Esophagus squamous epithelium (tissue), 4 donors: Measurements from ENCODE around the gene ANP32E.
"Not testable (repeated sequence)": the region's sequence is repeated elsewhere in the genome, so short reads cannot be mapped to it uniquely, and the experiment has no call there.

Experiments used
- POLR2A ChIP-seq, 4 donors: fragments of 450-650 bp; IDR thresholded peaks; one replicate each; pipeline ENCODE4 v1.6.1; 2017; ENCODE audit warnings: antibody characterized with exemption in 4 of 4, mild to moderate bottlenecking in 4 of 4, moderate library complexity in 3 of 4
- TF ChIP-seq, protein P1 (sequence below), 6 experiments: fragments of 450-650 bp in 4 of 6; fragments of 200-600 bp in 2 of 6; sonication (generic) in 2 of 6; IDR thresholded peaks; one replicate each; pipeline ENCODE4 v1.5.1; 2016 to 2019; ENCODE audit warnings: antibody characterized with exemption in 6 of 6, mild to moderate bottlenecking in 4 of 6, moderate library complexity in 4 of 6

DNA sequence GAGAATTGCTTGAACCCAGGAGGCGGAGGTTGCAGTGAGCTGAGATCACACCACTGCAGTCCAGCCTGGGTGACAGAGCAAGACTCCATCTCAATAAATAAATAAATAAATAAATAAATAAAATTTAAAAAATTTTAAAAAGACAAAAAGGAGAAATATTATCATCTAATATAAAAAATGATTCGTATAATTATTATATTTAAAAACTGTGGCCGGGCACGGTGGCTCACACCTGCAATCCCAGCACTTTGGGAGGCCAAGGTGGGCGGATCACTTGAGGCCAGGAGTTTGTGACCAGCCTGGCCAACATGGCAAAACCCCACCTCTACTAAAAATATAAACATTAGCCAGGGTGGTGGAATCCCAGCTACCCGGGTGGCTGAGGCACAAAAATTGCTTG lies 27.5 kb downstream of the ANP32E start:
- not testable (repeated sequence) for TF ChIP-seq POLR2A (IDR thresholded peaks at IDR 0.05)
- TF ChIP-seq, protein P1, sequence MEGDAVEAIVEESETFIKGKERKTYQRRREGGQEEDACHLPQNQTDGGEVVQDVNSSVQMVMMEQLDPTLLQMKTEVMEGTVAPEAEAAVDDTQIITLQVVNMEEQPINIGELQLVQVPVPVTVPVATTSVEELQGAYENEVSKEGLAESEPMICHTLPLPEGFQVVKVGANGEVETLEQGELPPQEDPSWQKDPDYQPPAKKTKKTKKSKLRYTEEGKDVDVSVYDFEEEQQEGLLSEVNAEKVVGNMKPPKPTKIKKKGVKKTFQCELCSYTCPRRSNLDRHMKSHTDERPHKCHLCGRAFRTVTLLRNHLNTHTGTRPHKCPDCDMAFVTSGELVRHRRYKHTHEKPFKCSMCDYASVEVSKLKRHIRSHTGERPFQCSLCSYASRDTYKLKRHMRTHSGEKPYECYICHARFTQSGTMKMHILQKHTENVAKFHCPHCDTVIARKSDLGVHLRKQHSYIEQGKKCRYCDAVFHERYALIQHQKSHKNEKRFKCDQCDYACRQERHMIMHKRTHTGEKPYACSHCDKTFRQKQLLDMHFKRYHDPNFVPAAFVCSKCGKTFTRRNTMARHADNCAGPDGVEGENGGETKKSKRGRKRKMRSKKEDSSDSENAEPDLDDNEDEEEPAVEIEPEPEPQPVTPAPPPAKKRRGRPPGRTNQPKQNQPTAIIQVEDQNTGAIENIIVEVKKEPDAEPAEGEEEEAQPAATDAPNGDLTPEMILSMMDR (IDR thresholded peaks at IDR 0.05) = not testable (repeated sequence)
